22Rv1 (cell line): ENCODE results near the gene CCDC6.
"Not testable (repeated sequence)": the region's sequence is repeated elsewhere in the genome, so short reads cannot be mapped to it uniquely, and the experiment has no call there.

Experiments used
- H3K27ac ChIP-seq: fragments of 450-650 bp; 2 replicates; pipeline ENCODE4 v1.5.1; 2017
- CTCF ChIP-seq: fragments of 450-650 bp; IDR thresholded peaks from 2 replicates; pipeline ENCODE4 v1.5.1; 2017; ENCODE audit warnings: mild to moderate bottlenecking
- ZFX ChIP-seq: fragments of 450-650 bp; IDR thresholded peaks from 2 replicates; pipeline ENCODE4 v1.6.1; 2017; ENCODE audit warnings: antibody characterized with exemption, borderline replicate concordance

The CCDC6 gene

GRCh38 chr10:59944339-59944935 is 38.1 kb upstream of the CCDC6 start:
- no peak for TF ChIP-seq CTCF
- TF ChIP-seq ZFX: no peak
- H3K27ac ChIP-seq: no peak overlapping the region

- no peak overlapping the region for H3K27ac ChIP-seq
- TF ChIP-seq CTCF (no peak), ZFX (no peak)
Measured at GRCh38 chr10:59942556-59942955, 36.2 kb upstream of the CCDC6 start.

- no peak overlapping the region for H3K27ac ChIP-seq
- TF ChIP-seq ZFX: no peak
- TF ChIP-seq CTCF: no peak
Measured at GRCh38 chr10:59937720-59938119, 31.4 kb upstream of the CCDC6 start.

- no peak for TF ChIP-seq CTCF
- no peak for TF ChIP-seq ZFX
- H3K27ac ChIP-seq: no peak overlapping the region
Measured at GRCh38 chr10:59934701-59935100, 28.3 kb upstream of the CCDC6 start.

- H3K27ac ChIP-seq: not testable (repeated sequence)
Measured at GRCh38 chr10:59930788-59931521, 24.6 kb upstream of the CCDC6 start.

GRCh38 chr10:59926086-59926485 is 19.7 kb upstream of the CCDC6 start:
- TF ChIP-seq CTCF (no peak), ZFX (no peak)

GRCh38 chr10:59922907-59923306 is 16.6 kb upstream of the CCDC6 start:
- no peak overlapping the region for H3K27ac ChIP-seq
- TF ChIP-seq ZFX (no peak), CTCF (no peak)

More at GRCh38 chr10:59926086-59926485, 19.7 kb upstream of the CCDC6 start:
- no peak overlapping the region for H3K27ac ChIP-seq

- no peak overlapping the region for H3K27ac ChIP-seq
- TF ChIP-seq ZFX (no peak), CTCF (no peak)
Measured at GRCh38 chr10:59917922-59918321, 11.6 kb upstream of the CCDC6 start.
